ENCODE results near the gene SALL3.

The SALL3 gene

DNA sequence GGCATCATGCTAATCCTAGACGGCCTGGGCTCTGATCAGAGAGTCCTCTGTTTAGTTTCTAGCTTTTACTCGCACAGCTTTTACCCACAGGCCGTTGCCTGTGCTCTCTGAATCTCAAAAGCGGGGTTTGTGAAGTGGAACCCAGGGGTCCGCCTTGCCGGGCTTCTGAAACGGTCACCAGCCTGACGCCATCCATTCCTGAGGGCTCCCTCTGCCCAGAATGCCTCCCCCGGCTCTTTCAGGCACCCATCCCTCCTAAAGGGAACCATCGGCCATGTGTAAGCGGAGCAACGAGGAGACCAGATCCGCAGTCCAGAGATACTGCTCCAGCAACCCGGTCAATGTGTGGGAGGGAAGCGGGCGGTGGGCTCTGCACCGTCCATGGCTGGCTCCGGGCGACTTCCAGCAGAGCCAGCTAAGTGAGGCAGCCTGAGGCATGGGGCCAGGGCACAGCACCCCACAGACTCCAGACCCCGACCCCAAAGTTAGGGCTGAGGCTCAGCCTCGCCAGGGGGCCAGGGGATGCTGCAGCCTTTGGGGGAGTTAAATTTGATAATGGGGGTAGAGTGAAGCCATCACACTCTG lies 28.8 kb downstream of the SALL3 start:
- DNase-seq = no peak

DNA sequence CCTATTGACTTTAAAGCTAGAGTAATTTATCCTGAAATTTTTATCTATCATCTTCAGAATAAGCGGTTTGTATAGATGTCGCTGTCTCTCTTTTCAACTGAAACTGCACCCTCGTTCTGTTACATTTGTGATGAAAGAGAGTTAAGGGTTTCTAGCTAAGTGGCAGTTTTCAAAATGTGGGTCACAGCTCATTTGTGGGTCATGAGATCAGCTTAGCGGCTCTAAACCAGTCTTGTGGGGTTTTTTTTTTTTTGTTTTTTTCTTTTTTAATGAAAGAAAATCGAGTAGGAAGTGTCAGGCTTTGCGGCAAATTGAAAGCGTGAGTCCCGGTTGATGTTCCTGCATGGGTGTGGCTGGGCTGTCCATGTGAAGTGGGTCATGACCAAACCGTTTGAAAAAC lies 31.2 kb downstream of the SALL3 start:
- no peak for DNase-seq

DNA sequence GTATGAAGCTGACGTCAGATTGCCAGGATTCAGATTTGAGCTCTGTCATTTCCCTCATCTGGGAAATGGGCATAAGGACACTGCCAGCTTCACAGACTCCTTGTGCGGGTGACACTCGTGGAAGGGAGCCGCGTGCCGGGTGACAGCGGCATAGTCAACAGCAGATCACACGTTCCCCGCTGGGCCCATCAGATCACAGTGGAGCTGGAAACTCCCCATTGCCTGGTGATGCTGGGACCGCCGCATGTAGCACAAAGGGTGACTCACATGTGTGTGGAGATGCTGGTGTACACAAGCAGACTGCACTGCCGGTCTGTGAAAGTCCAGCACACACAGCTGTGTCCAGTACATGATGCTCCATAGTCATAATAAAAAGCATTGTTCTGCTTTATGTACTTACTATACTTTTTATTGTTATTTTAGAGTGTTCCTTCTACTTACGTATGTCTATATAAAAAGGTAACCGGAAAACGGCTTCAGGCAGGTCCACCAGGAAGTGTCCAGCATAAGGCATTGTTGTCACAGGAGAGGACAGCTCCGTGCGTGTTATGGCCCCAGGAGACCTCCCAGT lies 31.8 kb downstream of the SALL3 start:
- no peak for DNase-seq

DNA sequence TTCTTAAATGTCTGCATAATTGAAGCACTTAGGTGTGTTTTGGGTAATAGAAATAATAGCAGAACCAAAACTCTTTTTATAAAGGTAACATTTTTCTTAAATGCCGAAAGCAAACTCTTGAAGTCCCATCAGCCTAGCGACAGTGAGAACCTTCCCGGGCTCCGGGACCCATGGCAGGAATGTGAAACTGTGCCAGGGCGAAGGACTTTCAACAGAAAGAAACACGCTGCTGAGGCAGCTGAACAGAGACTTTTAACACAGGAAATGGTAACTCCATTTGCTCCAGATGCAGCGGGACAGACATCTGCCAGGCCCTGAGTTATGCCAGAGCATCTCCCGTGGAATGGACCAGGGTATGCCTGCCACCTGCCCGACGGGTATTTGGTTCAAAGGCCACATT lies 34.3 kb downstream of the SALL3 start:
- DNase-seq = no peak

DNA sequence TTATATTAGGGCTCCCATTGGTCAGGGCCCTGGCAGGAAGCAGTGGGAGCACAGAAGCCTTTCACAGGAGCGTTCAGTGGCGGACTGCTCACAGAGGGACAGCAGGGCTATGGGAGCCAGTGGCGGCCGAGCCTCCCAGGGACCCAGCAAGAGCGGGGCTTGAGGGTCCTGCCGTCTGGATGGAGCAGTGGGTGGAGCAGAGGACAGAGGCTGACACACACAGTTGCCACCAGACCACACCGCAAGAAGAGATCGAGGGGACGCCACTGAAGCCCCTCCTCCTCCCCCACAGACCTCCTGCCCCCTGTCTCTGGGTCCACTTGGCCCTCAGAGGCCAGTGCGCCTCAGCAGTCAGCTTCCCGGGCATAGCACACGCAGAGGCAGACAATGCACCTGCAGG lies 39.3 kb downstream of the SALL3 start:
- DNase-seq = no peak

DNA sequence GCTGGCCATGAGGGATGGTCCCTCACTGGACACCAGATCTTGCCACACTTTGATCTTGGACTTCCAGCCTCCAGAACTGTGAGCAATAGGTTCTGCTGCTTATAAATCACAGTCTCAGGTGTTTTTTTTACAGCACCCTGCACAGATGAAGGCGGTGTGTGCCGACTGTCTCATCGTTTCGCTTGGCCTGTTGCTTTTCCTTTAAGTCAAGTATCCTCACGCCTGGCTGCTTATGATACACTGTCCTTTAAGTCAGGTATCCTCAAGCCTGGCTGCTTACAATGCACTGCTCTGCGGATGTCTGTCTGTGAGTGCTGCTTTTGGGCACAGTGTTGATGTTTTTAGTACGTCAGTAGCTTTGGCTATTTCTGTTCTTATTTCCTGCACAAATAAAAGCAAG lies 40.3 kb downstream of the SALL3 start:
- DNase-seq = no peak

DNA sequence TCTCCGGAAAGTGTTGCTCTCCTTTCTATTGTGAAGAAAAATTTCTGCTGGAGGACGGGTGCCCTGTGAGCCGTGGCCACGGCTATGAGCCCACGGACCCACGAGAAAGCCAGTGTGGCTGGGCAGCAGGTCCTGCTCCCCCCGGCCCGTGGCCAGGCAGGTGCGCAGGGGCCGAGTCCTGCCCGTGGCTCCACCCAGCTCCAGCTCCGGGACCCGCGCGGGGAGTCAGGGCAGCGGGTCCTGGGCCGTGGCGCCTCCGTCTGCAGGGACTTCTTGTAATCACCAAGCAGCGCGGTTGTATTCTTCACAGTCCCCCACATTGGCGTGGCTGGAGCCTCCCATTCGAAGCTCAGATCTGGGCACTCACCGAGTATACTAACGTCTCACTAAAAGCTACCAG lies 43.0 kb downstream of the SALL3 start:
- no peak for DNase-seq

DNA sequence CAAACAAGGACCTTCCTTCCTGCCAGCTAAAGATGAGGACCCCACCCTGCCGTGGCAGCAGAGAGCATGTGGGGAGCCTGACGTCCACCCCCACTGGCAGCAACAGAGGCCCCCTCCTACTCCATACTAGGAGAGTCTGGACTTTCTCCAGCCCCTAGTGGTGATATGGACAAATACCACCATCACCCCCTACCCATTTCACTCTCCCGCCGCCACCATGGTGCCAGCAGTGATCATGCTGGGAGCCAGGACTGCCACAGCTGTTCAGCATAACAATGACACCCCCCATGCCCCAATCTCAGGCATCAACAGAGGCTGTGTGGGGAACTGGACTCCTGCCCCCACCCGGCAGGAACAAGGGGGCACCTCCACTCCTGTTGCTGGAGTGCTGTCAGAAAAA lies 46.9 kb downstream of the SALL3 start:
- no peak for DNase-seq

DNA sequence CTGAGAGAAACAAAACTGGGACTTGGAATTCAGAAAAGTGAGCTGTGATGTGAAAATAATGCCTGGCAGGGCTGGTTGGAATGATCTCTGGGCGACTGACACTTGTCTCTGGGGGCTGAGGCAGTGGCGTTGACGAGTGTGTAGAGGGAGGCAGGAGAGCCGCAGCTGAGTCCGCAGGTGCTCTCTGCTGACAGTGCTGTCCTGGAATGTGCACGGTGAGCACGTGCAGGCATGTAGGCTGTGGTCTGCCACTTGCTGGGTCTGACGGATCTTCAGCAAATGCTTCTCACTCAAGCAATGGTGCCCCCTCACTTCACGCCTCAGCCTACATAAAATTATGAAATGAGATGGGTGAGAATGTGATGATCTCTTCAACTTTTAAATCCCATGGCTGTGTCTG lies 51.1 kb downstream of the SALL3 start:
- no peak for DNase-seq

DNA sequence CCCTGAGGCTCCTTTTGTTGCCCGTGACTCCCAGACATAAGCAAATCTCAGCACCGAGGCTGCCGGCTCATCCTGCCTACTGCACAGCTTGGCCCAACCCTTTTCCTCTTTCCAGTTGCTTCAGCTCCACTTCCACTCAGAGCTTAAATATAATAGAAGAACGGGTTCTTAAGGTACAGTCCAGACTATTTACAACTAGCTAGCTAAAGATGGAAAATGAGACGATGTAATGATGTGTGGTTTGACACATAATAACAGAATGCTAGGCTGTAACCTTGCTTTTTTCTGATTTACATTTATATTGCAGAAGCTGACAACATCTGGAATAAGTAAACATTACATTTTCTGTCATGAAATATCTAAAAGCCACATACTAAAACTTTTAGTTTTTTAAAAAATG lies 62.7 kb downstream of the SALL3 start:
- DNase-seq = no peak

DNA sequence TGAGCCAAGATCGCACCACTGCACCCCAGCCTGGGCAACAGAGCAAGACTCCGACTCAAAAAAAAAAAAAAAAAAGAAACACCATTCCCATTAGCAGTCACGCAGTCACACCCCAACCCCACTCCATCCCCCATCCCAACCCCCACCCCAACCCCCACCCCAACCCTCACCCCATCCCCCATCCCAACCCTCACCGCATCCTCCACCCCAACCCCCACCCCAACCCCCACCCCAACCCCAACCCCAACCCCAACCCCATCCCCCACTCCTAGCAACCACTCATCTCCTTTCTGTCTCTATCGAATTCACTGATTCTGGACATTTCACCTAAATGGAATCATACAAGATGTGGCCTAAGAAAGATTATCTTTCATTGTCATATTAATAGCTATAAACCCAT lies 63.7 kb downstream of the SALL3 start:
- DNase-seq = no peak

DNA sequence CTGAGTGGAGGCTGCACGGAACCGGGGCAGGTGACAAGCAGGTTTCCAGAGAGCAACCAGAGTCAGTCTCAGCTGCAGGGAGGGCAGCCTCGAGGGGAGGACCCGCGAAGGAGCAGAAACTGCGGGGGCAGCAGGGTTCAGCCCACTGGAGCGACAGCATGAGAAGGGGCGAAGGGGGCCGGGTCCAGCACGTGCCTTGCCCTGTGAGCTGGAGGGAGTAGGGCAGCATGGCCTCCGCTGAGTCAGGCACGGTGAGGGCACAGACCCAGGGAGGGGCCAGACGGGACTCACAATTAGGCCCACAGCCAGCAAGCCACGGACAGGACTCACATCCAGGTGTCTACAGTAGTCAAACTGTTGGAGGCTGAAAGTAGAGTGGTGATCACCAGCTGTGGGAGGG lies 66.9 kb downstream of the SALL3 start:
- DNase-seq = no peak

DNA sequence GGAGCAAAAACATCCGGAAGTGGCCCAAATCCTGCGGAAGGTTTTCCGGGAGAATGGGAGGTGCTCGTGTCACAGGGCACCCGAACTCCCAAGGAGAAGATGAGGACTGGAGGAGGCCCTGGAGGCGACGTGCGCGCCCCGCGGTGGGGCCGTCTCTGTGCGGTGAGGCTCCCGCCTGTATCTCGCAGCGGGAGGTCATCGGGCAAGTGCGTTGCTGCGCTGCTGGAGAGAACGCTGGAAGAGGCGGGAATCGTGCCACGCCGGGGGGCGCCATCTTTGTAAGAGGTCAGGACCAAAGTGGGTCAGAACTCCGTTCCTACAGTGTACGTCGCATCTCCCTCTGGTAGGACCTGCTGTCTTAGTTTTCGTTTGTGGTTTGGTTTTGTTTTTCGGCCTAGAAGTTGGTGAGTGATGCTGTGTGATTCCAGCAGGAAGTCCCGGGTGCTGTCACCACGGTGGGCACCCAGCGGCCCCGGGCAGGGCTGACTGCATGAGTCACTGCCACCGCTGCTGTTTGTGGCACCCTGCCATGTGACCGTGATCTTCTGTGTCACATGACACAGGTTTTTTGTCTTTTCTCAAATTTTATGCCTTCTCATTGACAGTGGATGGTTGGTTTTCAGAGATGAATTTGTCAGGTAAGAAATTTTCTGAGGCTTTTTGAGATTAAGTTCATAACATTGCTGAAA lies 68.1 kb downstream of the SALL3 start:
- no peak for DNase-seq

DNA sequence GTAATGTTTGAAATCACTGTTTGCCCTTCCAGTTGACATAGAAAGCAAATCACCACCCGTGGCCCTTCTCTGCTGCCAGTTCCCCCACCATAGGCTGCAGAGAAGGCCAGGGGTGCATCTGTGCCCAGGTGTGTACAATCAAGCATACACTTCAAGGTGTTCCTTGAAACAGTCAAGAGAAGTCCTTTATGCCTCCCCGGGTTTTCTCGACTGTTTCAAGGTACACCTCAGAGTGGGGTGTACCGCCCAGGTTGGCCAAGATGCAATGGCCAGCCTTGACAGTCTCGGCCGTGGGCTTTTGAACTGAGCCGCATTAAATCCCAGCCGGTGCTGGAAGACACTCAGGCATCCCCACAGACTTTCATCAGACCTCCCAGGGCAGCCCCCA lies 68.6 kb downstream of the SALL3 start:
- DNase-seq = no peak

DNA sequence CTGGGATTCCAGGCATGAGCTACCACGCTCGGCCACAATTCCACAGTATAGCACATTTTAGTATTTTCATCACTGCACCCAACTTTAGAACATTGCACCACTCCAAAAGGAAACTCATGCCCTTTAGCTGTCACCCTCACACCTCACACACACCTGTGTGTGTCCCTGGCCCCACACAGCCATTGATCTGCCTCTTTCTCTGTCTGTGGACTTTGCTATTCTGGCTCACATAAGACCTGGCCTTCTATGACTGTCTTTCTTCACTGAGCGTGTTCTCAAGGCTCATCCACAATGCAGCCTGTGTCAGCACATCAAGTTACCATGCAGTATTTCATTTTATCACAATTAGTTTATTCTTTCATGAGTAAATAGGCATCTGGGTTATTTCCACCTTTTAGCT lies 69.9 kb downstream of the SALL3 start:
- DNase-seq = no peak
